ENCODE results near the gene UQCC2. TPM values are rescaled to one million over a fixed set of nuclear protein-coding genes. Genes with fewer than 3 reads are reported as not detected.

UQCC2 gene
- polyA plus RNA-seq, 1 of the 3 experiments (the other 2 are of a cell fraction) = 59.0 TPM

- TF ChIP-seq MXI1 (IDR thresholded peaks at IDR 0.05; ENCODE audit: low read depth, low read length) = no peak
These were observed 11.0 kb downstream of the UQCC2 start (continued) for GRCh38 chr6:33700391-33701050.

- TF ChIP-seq FOXJ3 (CRISPR knock-in tag; IDR thresholded peaks at IDR 0.05) (no peak), FOSL2 (IDR thresholded peaks at IDR 0.05; ENCODE audit: borderline replicate concordance, low read depth) (no peak), MEF2A (IDR thresholded peaks at IDR 0.05; ENCODE audit: borderline replicate concordance, low read depth) (no peak), CTCF (IDR thresholded peaks at IDR 0.05) (no peak), TEAD4 (IDR thresholded peaks at IDR 0.05; ENCODE audit: borderline replicate concordance, insufficient read depth) (no peak), JUND (IDR thresholded peaks at IDR 0.05) (no peak), GATA2 (CRISPR knock-in tag; IDR thresholded peaks at IDR 0.05) (no peak), YY1 (IDR thresholded peaks at IDR 0.05; ENCODE audit: low read depth) (no peak), REST (IDR thresholded peaks at IDR 0.05; ENCODE audit: low read depth, low read length) (no peak), MAX (IDR thresholded peaks at IDR 0.05; ENCODE audit: low read depth) (no peak), USF2 (IDR thresholded peaks at IDR 0.05; ENCODE audit: borderline replicate concordance, low read depth, low read length) (no peak), ZBTB33 (IDR thresholded peaks at IDR 0.05; ENCODE audit: borderline replicate concordance, low read depth) (no peak), FOXM1 (IDR thresholded peaks at IDR 0.05; ENCODE audit: low read depth) (no peak), RCOR1 (IDR thresholded peaks at IDR 0.05; ENCODE audit: low read length) (no peak), EZH2phosphoT487 (IDR thresholded peaks at IDR 0.05; ENCODE audit: borderline replicate concordance, low read depth) (no peak), NRF1 (IDR thresholded peaks at IDR 0.05; ENCODE audit: low read depth, low read length) (no peak), TAF1 (IDR thresholded peaks at IDR 0.05; ENCODE audit: borderline replicate concordance, low read depth, low read length) (no peak), EP300 (IDR thresholded peaks at IDR 0.05; ENCODE audit: borderline replicate concordance in 1 of 2, low read depth in 1 of 2, low read length in 1 of 2) (no peak)
- POLR2A ChIA-PET = no interaction called here
- Histone ChIP-seq H3K9ac (no peak overlapping the region), H3K36me3 (replicated peaks in 1 of 2; ENCODE audit: control insufficient read depth in 1 of 2, insufficient read depth in 2 of 2, low read length in 1 of 2) (peaks cover 5 to 40% of the 10 kb centered on the region in 2 experiments), H3K4me1 (ENCODE audit: control insufficient read depth in 1 of 2, insufficient read depth in 2 of 2, low read depth in 1 of 2, low read length in 1 of 2) (peaks cover 24 to 42% of the 10 kb centered on the region in 2 experiments; a peak in 3 of 4 replicates), H2AFZ (ENCODE audit: low read depth) (no peak overlapping the region), H3K27ac (ENCODE audit: low read depth in 2 of 2, low read length in 1 of 2) (no peak overlapping the region), H3K27me3 (ENCODE audit: insufficient read depth) (no peaks in the 10 kb centered on the region), H3F3A (replicated peaks; ENCODE audit: insufficient read depth) (peaks cover 14% of the 10 kb centered on the region), H3K79me2 (ENCODE audit: insufficient read depth) (no peaks in the 10 kb centered on the region), H3K9me3 (no peaks in the 10 kb centered on the region), H3K4me2 (no peak overlapping the region), H3K9me2 (no peaks in the 10 kb centered on the region), H4K20me1 (ENCODE audit: insufficient read depth) (no peaks in the 10 kb centered on the region), H3K4me3 (ENCODE audit: low read depth in 2 of 2, low read length in 1 of 2) (no peak overlapping the region)
- WGBS (ENCODE audit: low lambda C conversion rate) = 98% methylated on average over 5 of the region's 5 CpGs
- CTCF ChIA-PET = interaction anchor here (0.6 to 9.7 kb wide), 27 partner anchors 9 to 379 kb away, joined by 3 to 188 read pairs (median 8); partner anchors contain the start of genes CUTA, ITPR3, SYNGAP1 and UQCC2
- DNase-seq = no peak
These were observed 11.8 kb downstream of the UQCC2 start for GRCh38 chr6:33699739-33700138.

All from SK-N-SH (cell line).